Esophagus squamous epithelium (tissue), 5 donors: ENCODE measurements around the gene TSG101. TPM values are rescaled to one million over a fixed set of nuclear protein-coding genes. Genes with fewer than 3 reads are reported as not detected.

Experiments
- DNase-seq: peaks from one replicate; lab custom pipeline; 2025; lab: John Stamatoyannopoulos, UW
- H3K27ac ChIP-seq, 4 donors: fragments of 200-600 bp; sonication (generic); one replicate each; pipeline ENCODE4 v1.5.1; 2016 to 2019; ENCODE audit warnings: mild to moderate bottlenecking in 1 of 4
- H3K27me3 ChIP-seq, 4 donors: fragments of 200-600 bp; sonication (generic); 1 replicate in 3 of 4; 2 replicates in 1 of 4; pipeline versions ENCODE4 v1.5.1 to v1.6.0; 2017 to 2021; ENCODE audit warnings: antibody characterized with exemption in 1 of 4
- H3K36me3 ChIP-seq, 3 donors: fragments of 200-600 bp; sonication (generic); one replicate each; pipeline ENCODE4 v1.5.1; 2016 to 2019
- H3K4me1 ChIP-seq, 3 donors: fragments of 200-600 bp; sonication (generic); one replicate each; pipeline ENCODE4 v1.5.1; 2017 to 2019
- H3K4me3 ChIP-seq, 4 donors: fragments of 200-600 bp; sonication (generic); 1 replicate in 3 of 4; 2 replicates in 1 of 4; pipeline ENCODE4 v1.5.1; 2016 to 2019; ENCODE audit warnings: mild to moderate bottlenecking in 2 of 4, moderate library complexity in 1 of 4
- H3K9me3 ChIP-seq, 3 donors: fragments of 200-600 bp; sonication (generic); one replicate each; pipeline ENCODE4 v1.5.1; 2016 to 2019
- POLR2A ChIP-seq, 4 donors: fragments of 450-650 bp; IDR thresholded peaks; one replicate each; pipeline ENCODE4 v1.6.1; 2017; ENCODE audit warnings: antibody characterized with exemption in 4 of 4, mild to moderate bottlenecking in 4 of 4, moderate library complexity in 3 of 4
- WGBS, 2 donors: methylation state at CpG; one replicate each; pipeline ENCODE4 v1.1.5; 2018; 5-methylcytosine and 5-hydroxymethylcytosine counted together
- intact Hi-C: fragments of 100-400 bp; cut with DNase I; formaldehyde crosslinking; loops from one replicate; pipeline ENCODE4 v1.15.0; 2022
- total RNA-seq, 4 donors: library from RNA; depleted of rRNA; stranded (reverse); fragments of >200 nt; gene quantifications; one replicate each; pipeline ENCODE4 v1.1.0, GENCODE V29; 2016
- TF ChIP-seq, protein P1 (sequence below), 6 experiments: fragments of 450-650 bp in 4 of 6; fragments of 200-600 bp in 2 of 6; sonication (generic) in 2 of 6; IDR thresholded peaks; one replicate each; pipeline ENCODE4 v1.5.1; 2016 to 2019; ENCODE audit warnings: antibody characterized with exemption in 6 of 6, mild to moderate bottlenecking in 4 of 6, moderate library complexity in 4 of 6
- donor health status: DM: yes; HTN: yes; CAD: no.

TSG101 gene
- total RNA-seq, 4 donors from 2014 or later: 76.5 to 114 (median 89.2) TPM

DNA sequence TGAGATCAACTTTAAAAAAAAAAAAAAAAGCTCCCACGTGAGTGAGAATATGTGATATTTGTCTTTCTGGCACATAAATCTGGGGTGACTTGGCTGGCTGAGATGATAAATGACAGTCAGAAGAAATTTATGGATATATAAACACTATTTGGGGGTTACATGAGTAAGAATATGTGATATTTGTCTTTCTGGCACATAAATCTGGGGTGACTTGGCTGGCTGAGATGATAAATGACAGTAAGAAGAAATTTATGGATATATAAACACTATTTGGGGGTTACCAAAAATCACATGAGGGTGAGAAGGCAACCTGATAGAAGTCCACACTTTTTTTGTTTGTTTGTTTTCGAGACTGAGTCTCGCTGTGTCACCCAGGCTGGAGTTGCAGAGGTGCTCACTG lies 6.6 kb upstream of the TSG101 start:
- intact Hi-C loops: no loop called here
- Histone ChIP-seq H3K9me3 (no peaks in the 10 kb centered on the region), H3K27ac (no peak overlapping the region), H3K27me3 (no peaks in the 10 kb centered on the region), H3K4me1 (peaks cover 0 to 18% (median 0%) of the 10 kb centered on the region in 3 donors), H3K36me3 (peaks cover 0 to 62% (median 5%) of the 10 kb centered on the region in 3 donors), H3K4me3 (no peak overlapping the region)
- no peak for DNase-seq
- WGBS, 2 donors: 80 to 88% methylated on average over 3 of the region's 3 CpGs
- no peak for TF ChIP-seq POLR2A (IDR thresholded peaks at IDR 0.05)
- TF ChIP-seq, protein P1, sequence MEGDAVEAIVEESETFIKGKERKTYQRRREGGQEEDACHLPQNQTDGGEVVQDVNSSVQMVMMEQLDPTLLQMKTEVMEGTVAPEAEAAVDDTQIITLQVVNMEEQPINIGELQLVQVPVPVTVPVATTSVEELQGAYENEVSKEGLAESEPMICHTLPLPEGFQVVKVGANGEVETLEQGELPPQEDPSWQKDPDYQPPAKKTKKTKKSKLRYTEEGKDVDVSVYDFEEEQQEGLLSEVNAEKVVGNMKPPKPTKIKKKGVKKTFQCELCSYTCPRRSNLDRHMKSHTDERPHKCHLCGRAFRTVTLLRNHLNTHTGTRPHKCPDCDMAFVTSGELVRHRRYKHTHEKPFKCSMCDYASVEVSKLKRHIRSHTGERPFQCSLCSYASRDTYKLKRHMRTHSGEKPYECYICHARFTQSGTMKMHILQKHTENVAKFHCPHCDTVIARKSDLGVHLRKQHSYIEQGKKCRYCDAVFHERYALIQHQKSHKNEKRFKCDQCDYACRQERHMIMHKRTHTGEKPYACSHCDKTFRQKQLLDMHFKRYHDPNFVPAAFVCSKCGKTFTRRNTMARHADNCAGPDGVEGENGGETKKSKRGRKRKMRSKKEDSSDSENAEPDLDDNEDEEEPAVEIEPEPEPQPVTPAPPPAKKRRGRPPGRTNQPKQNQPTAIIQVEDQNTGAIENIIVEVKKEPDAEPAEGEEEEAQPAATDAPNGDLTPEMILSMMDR (IDR thresholded peaks at IDR 0.05): no peak

DNA sequence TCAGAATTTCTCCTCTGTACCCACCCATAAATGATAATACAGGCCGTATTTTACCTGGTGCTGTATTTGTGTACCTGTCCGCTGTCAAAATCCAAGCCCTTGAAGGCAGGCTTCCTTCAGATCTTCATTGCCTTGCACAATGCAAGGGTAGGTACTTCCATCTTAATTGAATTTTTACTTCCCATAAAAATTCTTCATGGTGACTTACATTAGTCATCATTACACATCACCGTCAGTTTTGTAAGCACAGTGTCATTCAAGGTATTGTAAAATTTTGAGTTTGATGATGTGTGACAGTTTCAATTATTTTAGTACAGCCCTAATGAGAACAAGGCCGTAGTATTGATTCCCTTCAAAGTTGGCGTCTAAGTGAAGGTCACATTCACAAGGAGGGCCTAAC lies 770 bp upstream of the TSG101 start:
- DNase-seq: no peak
- WGBS, 2 donors: 22 to 27% methylated on average over 5 of the region's 5 CpGs

DNA sequence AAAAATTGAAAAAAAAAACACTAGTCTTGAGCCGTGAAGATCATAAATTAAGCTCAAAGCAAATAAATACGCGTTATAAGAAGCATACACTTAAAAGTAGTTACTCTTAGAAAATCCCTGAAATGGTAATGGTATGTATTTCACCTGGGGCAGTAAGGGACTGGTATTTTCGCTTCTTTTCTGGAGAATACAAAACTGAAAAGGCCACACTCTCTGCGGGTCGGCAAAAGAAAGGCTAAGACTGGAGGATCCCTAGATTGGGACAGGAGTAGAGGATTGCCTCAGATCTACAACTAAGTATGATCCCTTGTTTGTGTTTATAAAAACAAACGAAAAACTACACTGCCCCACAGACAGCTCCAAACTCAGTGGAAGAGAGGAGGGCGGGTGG lies 617 bp downstream of the TSG101 start:
- intact Hi-C loops: no loop called here
- Histone ChIP-seq H3K4me1 (peaks cover 0 to 59% (median 17%) of the 10 kb centered on the region in 3 donors), H3K27me3 (no peaks in the 10 kb centered on the region), H3K27ac (peak overlapping the region; percentile 96 to 99 (median 98)), H3K36me3 (peaks cover 0 to 17% (median 0%) of the 10 kb centered on the region in 3 donors), H3K4me3 (peak overlapping the region; percentile 70 to 98 (median 90)), H3K9me3 (no peaks in the 10 kb centered on the region)
- WGBS, 2 donors: 0% methylated on average over 8 of the region's 8 CpGs
- no peak for DNase-seq
- TF ChIP-seq, protein P1 (IDR thresholded peaks at IDR 0.05): no peak
- TF ChIP-seq POLR2A (IDR thresholded peaks at IDR 0.05): no peak

More for the DNA sequence above, 770 bp upstream of the TSG101 start:
- peak overlapping the region; percentile 70 to 98 (median 90) for H3K4me3 ChIP-seq
- H3K9me3 ChIP-seq: no peaks in the 10 kb centered on the region
- peaks cover 0 to 59% (median 17%) of the 10 kb centered on the region in 3 donors for H3K4me1 ChIP-seq
- intact Hi-C loops: no loop called here
- peaks cover 0 to 14% (median 0%) of the 10 kb centered on the region in 3 donors for H3K36me3 ChIP-seq
- peak overlapping the region; percentile 96 to 99 (median 98) for H3K27ac ChIP-seq
- TF ChIP-seq, protein P1 (IDR thresholded peaks at IDR 0.05): no peak
- TF ChIP-seq POLR2A (IDR thresholded peaks at IDR 0.05): no peak
- H3K27me3 ChIP-seq: no peaks in the 10 kb centered on the region

DNA sequence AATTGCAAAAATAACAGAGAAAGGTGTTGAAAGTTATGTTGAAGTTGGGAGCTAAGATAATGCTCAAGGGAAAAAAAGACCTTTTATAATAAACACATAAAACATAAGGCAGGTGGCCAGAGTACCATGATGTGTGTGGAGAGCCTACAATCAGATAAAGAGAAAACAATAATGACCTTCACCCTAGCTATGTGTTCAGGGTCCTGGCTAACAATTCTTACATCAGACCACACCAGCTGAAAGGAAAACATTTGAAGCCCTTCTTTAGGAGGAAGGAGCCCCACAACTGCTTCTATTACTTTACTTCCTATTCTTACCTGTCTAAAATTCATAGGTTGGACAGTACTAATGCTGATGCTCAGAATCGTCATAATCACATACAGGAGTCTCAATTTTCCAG lies 2.5 kb downstream of the TSG101 start:
- 80 to 92% methylated on average over 1 of the region's 1 CpG for WGBS, 2 donors
- no peak for DNase-seq
- intact Hi-C loops: no loop called here
- TF ChIP-seq, protein P1 (IDR thresholded peaks at IDR 0.05): no peak
- no peak for TF ChIP-seq POLR2A (IDR thresholded peaks at IDR 0.05)
- peaks cover 0 to 43% (median 17%) of the 10 kb centered on the region in 3 donors for H3K4me1 ChIP-seq
- H3K4me3 ChIP-seq: no peak overlapping the region
- no peaks in the 10 kb centered on the region for H3K27me3 ChIP-seq
- H3K27ac ChIP-seq: no peak overlapping the region
- no peaks in the 10 kb centered on the region for H3K9me3 ChIP-seq
- H3K36me3 ChIP-seq: peaks cover 0 to 18% (median 0%) of the 10 kb centered on the region in 3 donors

DNA sequence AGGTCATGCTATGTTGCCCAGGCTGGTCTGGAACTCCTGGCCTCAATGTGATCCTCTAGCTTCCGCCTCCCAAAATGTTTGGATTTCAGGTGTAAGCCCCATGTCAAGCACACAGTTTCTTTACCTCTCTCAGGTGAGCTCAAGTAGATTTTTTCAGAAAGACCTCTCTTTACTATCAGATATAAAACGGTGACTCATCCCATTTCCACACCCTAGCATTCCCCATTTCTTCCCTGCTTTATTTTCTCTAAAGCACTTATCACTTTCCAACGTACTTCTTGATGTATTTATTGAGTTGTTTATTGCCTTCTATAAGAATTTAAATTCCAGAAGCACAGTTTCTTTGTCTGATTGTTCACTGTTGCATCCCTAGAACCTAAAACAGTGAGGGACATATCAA lies 3.7 kb downstream of the TSG101 start:
- Histone ChIP-seq H3K4me1 (peaks cover 0 to 43% (median 17%) of the 10 kb centered on the region in 3 donors), H3K9me3 (no peaks in the 10 kb centered on the region), H3K27me3 (no peaks in the 10 kb centered on the region), H3K27ac (no peak overlapping the region), H3K4me3 (no peak overlapping the region), H3K36me3 (peaks cover 0 to 30% (median 0%) of the 10 kb centered on the region in 3 donors)
- no peak for DNase-seq
- no peak for TF ChIP-seq POLR2A (IDR thresholded peaks at IDR 0.05)
- TF ChIP-seq, protein P1 (IDR thresholded peaks at IDR 0.05): no peak
- 63 to 77% methylated on average over 3 of the region's 3 CpGs for WGBS, 2 donors
- intact Hi-C loops: no loop called here
